Brain microvascular endothelial cell (primary cell): ENCODE data around the gene PFDN4.

ENCODE experiments used
- DNase-seq: peaks from one replicate; pipeline ENCODE4 v3.0.0-alpha.2; 2020
- H3K27ac ChIP-seq: fragments of 250-450 bp; sonication (Bioruptor Pico); 2 replicates; pipeline ENCODE4 v1.5.1; 2020; ENCODE audit warnings: mild to moderate bottlenecking, moderate library complexity
- H3K27me3 ChIP-seq: fragments of 250-450 bp; sonication (Bioruptor Pico); replicated peaks from 2 replicates; pipeline ENCODE4 v1.5.1; 2020; ENCODE audit warnings: mild to moderate bottlenecking
- H3K36me3 ChIP-seq: fragments of 250-450 bp; sonication (Bioruptor Pico); replicated peaks from 2 replicates; pipeline ENCODE4 v1.5.1; 2020; ENCODE audit warnings: mild to moderate bottlenecking
- H3K4me3 ChIP-seq: 2 replicates; pipeline ENCODE4 v1.5.1; 2011; ENCODE audit warnings: low read depth, mild to moderate bottlenecking, control low read depth, low read length, moderate library complexity
- CTCF ChIP-seq: IDR thresholded peaks from 2 replicates; pipeline ENCODE4 v1.5.1; 2011; ENCODE audit warnings: low read depth, mild to moderate bottlenecking, moderate library complexity, low read length, control low read depth, inconsistent platforms; ENCODE audit errors: missing control alignments
- in situ Hi-C: cut with HindIII; loops from 2 replicates; pipeline ENCODE4 v1.10.0; 2017; ENCODE audit warnings: low sequenced_read_pairs, low pct_ligation_motif_present

PFDN4 gene

GRCh38 chr20:54195483-54196472 is 12.1 kb upstream of the PFDN4 start:
- no peak for TF ChIP-seq CTCF
- DNase-seq = no peak
- H3K27ac ChIP-seq = no peak overlapping the region
- no peak overlapping the region for H3K4me3 ChIP-seq
- H3K27me3 ChIP-seq = no peaks in the 10 kb centered on the region
- in situ Hi-C loops = loop anchor here (10.0 kb wide), 1 partner anchor 91 kb away; no protein-coding TSS in a partner anchor
- H3K36me3 ChIP-seq = no peaks in the 10 kb centered on the region

GRCh38 chr20:54197621-54198604 is 10.0 kb upstream of the PFDN4 start:
- H3K27me3 ChIP-seq = no peaks in the 10 kb centered on the region
- DNase-seq = peak; percentile 46
- H3K36me3 ChIP-seq = no peaks in the 10 kb centered on the region
- H3K4me3 ChIP-seq = no peak overlapping the region
- peak; percentile 63 for TF ChIP-seq CTCF
- in situ Hi-C loops = loop anchor here (10.0 kb wide), 1 partner anchor 93 kb away; no protein-coding TSS in a partner anchor
- H3K27ac ChIP-seq = no peak overlapping the region

- DNase-seq = no peak
- Histone ChIP-seq H3K4me3 (no peak overlapping the region), H3K27me3 (no peaks in the 10 kb centered on the region), H3K36me3 (no peaks in the 10 kb centered on the region), H3K27ac (no peak overlapping the region)
- TF ChIP-seq CTCF = no peak
- in situ Hi-C loops = loop anchor here (10.0 kb wide), 1 partner anchor 94 kb away; no protein-coding TSS in a partner anchor
Observed at GRCh38 chr20:54199283-54199682, 8.6 kb upstream of the PFDN4 start.

- no peaks in the 10 kb centered on the region for H3K36me3 ChIP-seq
- no peaks in the 10 kb centered on the region for H3K27me3 ChIP-seq
- peak; percentile 93 for TF ChIP-seq CTCF
- no peak overlapping the region for H3K4me3 ChIP-seq
- DNase-seq = peak; percentile 77
- no peak overlapping the region for H3K27ac ChIP-seq
- in situ Hi-C loops = loop anchor here (10.0 kb wide), 1 partner anchor 95 kb away; no protein-coding TSS in a partner anchor
Observed at GRCh38 chr20:54199721-54200176, 8.1 kb upstream of the PFDN4 start.

- Histone ChIP-seq H3K27me3 (no peaks in the 10 kb centered on the region), H3K36me3 (no peaks in the 10 kb centered on the region), H3K27ac (no peak overlapping the region), H3K4me3 (no peak overlapping the region)
- no peak for DNase-seq
- in situ Hi-C loops = no loop called here
- no peak for TF ChIP-seq CTCF
Observed at GRCh38 chr20:54200487-54201267, 7.2 kb upstream of the PFDN4 start.
